IMR-90 (cell line): Measurements from ENCODE around the gene MROH7. TPM values are rescaled to one million over a fixed set of nuclear protein-coding genes. Genes with fewer than 3 reads are reported as not detected.

Experiments
- ATAC-seq: fragments of 200-7000 bp; cut with Tn5 transposase; 2 replicates; pipeline ENCODE4 v1.9.1; 2020; ENCODE audit warnings: low read depth, mild to moderate bottlenecking, moderate library complexity
- BruUV-seq: library from RNA; stranded (reverse); fragments of 400-500 nt; replicated peaks from 2 replicates; lab custom pipeline; 2021; lab: Mats Ljungman, UMichigan
- CTCF ChIA-PET: fragments of 300-600 bp; formaldehyde crosslinking; extraction: SDS; loops from one replicate; lab custom pipeline; 2021; ENCODE audit warnings: antibody characterized with exemption; lab: Yijun Ruan, JAX
- POLR2A ChIA-PET: fragments of 300-600 bp; sonication (Branson Sonifier 250); formaldehyde crosslinking; loops from one replicate; lab custom pipeline; 2022; ENCODE audit warnings: antibody characterized with exemption; ENCODE audit not compliant: unreplicated experiment; lab: Charles Lee
- DNase-seq: peaks from one replicate; pipeline ENCODE4 v3.0.0; 2013
- H2AFZ ChIP-seq: replicated peaks from 2 replicates; pipeline ENCODE3; 2013; ENCODE audit warnings: low read length, mild to moderate bottlenecking; ENCODE audit not compliant: poor library complexity
- H2AK5ac ChIP-seq: 2 replicates; pipeline ENCODE4 v1.6.1; 2013; ENCODE audit warnings: low read depth, low read length, inconsistent platforms
- H2AK9ac ChIP-seq: replicated peaks from 2 replicates; pipeline ENCODE3; 2013; ENCODE audit warnings: mild to moderate bottlenecking, low read depth, low read length, moderate library complexity; ENCODE audit not compliant: poor library complexity
- H2BK120ac ChIP-seq: 2 replicates; pipeline ENCODE4 v1.6.1; 2013; ENCODE audit warnings: low read depth, low read length, inconsistent platforms
- H2BK15ac ChIP-seq: 3 replicates; pipeline ENCODE4 v1.6.1; 2013; ENCODE audit warnings: low read depth, low read length, inconsistent platforms
- H2BK20ac ChIP-seq: 2 replicates; pipeline ENCODE4 v1.6.1; 2013; ENCODE audit warnings: low read depth, mild to moderate bottlenecking, inconsistent platforms, low read length, moderate library complexity
- H2BK5ac ChIP-seq: 2 replicates; pipeline ENCODE4 v1.6.1; 2013; ENCODE audit warnings: mild to moderate bottlenecking, low read depth, low read length, inconsistent platforms; ENCODE audit not compliant: poor library complexity, severe bottlenecking
- H3K14ac ChIP-seq: replicated peaks from 2 replicates; pipeline ENCODE4 v1.6.1; 2013; ENCODE audit warnings: low read depth, low read length, inconsistent platforms
- H3K18ac ChIP-seq: 2 replicates; pipeline ENCODE4 v1.6.1; 2013; ENCODE audit warnings: low read depth, low read length, control low read depth
- H3K23ac ChIP-seq: 2 replicates; pipeline ENCODE4 v1.6.1; 2013; ENCODE audit warnings: low read depth, low read length, inconsistent platforms
- H3K27ac ChIP-seq: 2 replicates; pipeline ENCODE4 v1.5.1; 2013; ENCODE audit warnings: mild to moderate bottlenecking, control low read depth, low read length; ENCODE audit not compliant: insufficient read depth
- H3K27me3 ChIP-seq: 2 replicates; pipeline ENCODE4 v1.6.1; 2013; ENCODE audit warnings: low read length; ENCODE audit not compliant: control insufficient read depth, insufficient read depth
- H3K36me3 ChIP-seq: 2 replicates; pipeline ENCODE4 v1.6.1; 2013; ENCODE audit warnings: low read length, mixed read lengths; ENCODE audit not compliant: control insufficient read depth, insufficient read depth
- H3K4ac ChIP-seq: 2 replicates; pipeline ENCODE4 v1.6.1; 2013; ENCODE audit warnings: low read depth, low read length, inconsistent platforms
- H3K4me1 ChIP-seq: 2 replicates; pipeline ENCODE4 v1.6.1; 2013; ENCODE audit warnings: low read length, mixed read lengths; ENCODE audit not compliant: control insufficient read depth, insufficient read depth
- H3K4me2 ChIP-seq: 2 replicates; pipeline ENCODE4 v1.6.1; 2013; ENCODE audit warnings: low read depth, mild to moderate bottlenecking, control low read depth, low read length, moderate library complexity
- H3K4me3 ChIP-seq: 2 replicates; pipeline ENCODE4 v1.5.1; 2013; ENCODE audit warnings: low read depth, mild to moderate bottlenecking, control low read depth, low read length, moderate library complexity; ENCODE audit not compliant: insufficient read depth
- H3K56ac ChIP-seq: 2 replicates; pipeline ENCODE4 v1.6.1; 2013; ENCODE audit warnings: low read length, inconsistent platforms; ENCODE audit not compliant: insufficient read depth; ENCODE audit errors: extremely low read depth
- H3K79me1 ChIP-seq, 2 experiments: 2 replicates each; pipeline ENCODE4 v1.6.1; 2013; ENCODE audit warnings: low read length in 2 of 2, inconsistent platforms in 1 of 2, low read depth in 1 of 2
- H3K9ac ChIP-seq: 2 replicates; pipeline ENCODE4 v1.6.1; 2013; ENCODE audit warnings: low read depth, low read length, control low read depth
- H3K9me1 ChIP-seq: 2 replicates; pipeline ENCODE4 v1.6.1; 2013; ENCODE audit warnings: low read length, inconsistent platforms; ENCODE audit not compliant: insufficient read depth
- H3K9me3 ChIP-seq: 2 replicates; pipeline ENCODE4 v1.6.1; 2013; ENCODE audit warnings: low read length; ENCODE audit not compliant: control insufficient read depth, insufficient read depth
- H4K20me1 ChIP-seq: 2 replicates; pipeline ENCODE4 v1.6.1; 2013; ENCODE audit warnings: low read length, inconsistent platforms; ENCODE audit not compliant: insufficient read depth
- H4K5ac ChIP-seq: 2 replicates; pipeline ENCODE4 v1.6.1; 2013; ENCODE audit warnings: mild to moderate bottlenecking, low read depth, low read length, control low read depth
- H4K8ac ChIP-seq, 2 experiments: 2 replicates each; pipeline ENCODE4 v1.6.1; 2013; ENCODE audit warnings: low read depth in 2 of 2, low read length in 2 of 2, control low read depth in 1 of 2, inconsistent platforms in 1 of 2
- H4K91ac ChIP-seq: 2 replicates; pipeline ENCODE4 v1.6.1; 2013; ENCODE audit warnings: low read depth, low read length, inconsistent platforms; ENCODE audit not compliant: insufficient read depth
- BHLHE40 ChIP-seq: fragments of 150-350 bp; IDR thresholded peaks from 2 replicates; pipeline ENCODE4 v1.6.1; 2016; ENCODE audit warnings: mild to moderate bottlenecking, low read depth, low read length
- CHD1 ChIP-seq: IDR thresholded peaks from 2 replicates; pipeline ENCODE4 v1.6.1; 2012; ENCODE audit warnings: low read depth, low read length, improper control_type of control experiment
- CTCF ChIP-seq: conservative IDR thresholded peaks from 2 replicates; pipeline ENCODE4 v1.5.1; 2012; ENCODE audit warnings: mild to moderate bottlenecking, low read depth, low read length, improper control_type of control experiment
- ELK1 ChIP-seq: fragments of 150-350 bp; IDR thresholded peaks from 2 replicates; pipeline ENCODE4 v1.6.1; 2016; ENCODE audit warnings: low read depth, mild to moderate bottlenecking, low read length, moderate library complexity, borderline replicate concordance
- FOS ChIP-seq: fragments of 150-350 bp; IDR thresholded peaks from 2 replicates; pipeline ENCODE4 v1.6.1; 2016; ENCODE audit warnings: low read depth, low read length
- MAFK ChIP-seq: IDR thresholded peaks from 2 replicates; pipeline ENCODE4 v1.6.1; 2012; ENCODE audit warnings: low read depth, low read length, improper control_type of control experiment
- MXI1 ChIP-seq: IDR thresholded peaks from 2 replicates; pipeline ENCODE4 v1.6.1; 2012; ENCODE audit warnings: low read depth, mild to moderate bottlenecking, low read length, moderate library complexity, borderline replicate concordance
- NFE2L2 ChIP-seq: fragments of 150-350 bp; IDR thresholded peaks from 2 replicates; pipeline ENCODE4 v1.6.1; 2016; ENCODE audit warnings: low read depth, mild to moderate bottlenecking, low read length
- POLR2A ChIP-seq: IDR thresholded peaks from 2 replicates; pipeline ENCODE4 v1.6.1; 2012; ENCODE audit warnings: mild to moderate bottlenecking, low read depth, low read length
- RAD21 ChIP-seq: IDR thresholded peaks from 2 replicates; pipeline ENCODE4 v1.6.1; 2012; ENCODE audit warnings: low read length, improper control_type of control experiment
- RCOR1 ChIP-seq: IDR thresholded peaks from 2 replicates; pipeline ENCODE4 v1.6.1; 2012; ENCODE audit warnings: mild to moderate bottlenecking, low read length, improper control_type of control experiment; ENCODE audit not compliant: insufficient replicate concordance
- RFX5 ChIP-seq: IDR thresholded peaks from 2 replicates; pipeline ENCODE4 v1.8.0; 2012; ENCODE audit warnings: low read depth, mild to moderate bottlenecking, low read length, moderate library complexity
- SMC3 ChIP-seq: fragments of 150-350 bp; IDR thresholded peaks from 2 replicates; pipeline ENCODE4 v1.6.1; 2016; ENCODE audit warnings: low read depth, mild to moderate bottlenecking, antibody characterized with exemption, low read length, moderate library complexity
- USF2 ChIP-seq: fragments of 150-350 bp; IDR thresholded peaks from 2 replicates; pipeline ENCODE4 v1.6.1; 2017; ENCODE audit warnings: mild to moderate bottlenecking, antibody characterized with exemption, low read length, low read depth
- WGBS, 2 experiments: methylation state at CpG; one replicate each; pipeline versions ENCODE4 v1.1.5 to v1.1.7; 2013; ENCODE audit warnings: missing lambda C conversion rate in 2 of 2; ENCODE audit not compliant: insufficient read length in 1 of 2; ENCODE audit errors: extremely low coverage in 2 of 2; 5-methylcytosine and 5-hydroxymethylcytosine counted together
- dilution Hi-C: fragments of 300-500 bp; cut with HindIII; formaldehyde crosslinking; loops from one replicate; pipeline ENCODE4 v1.14.3; 2018; ENCODE audit warnings: low sequenced_read_pairs; ENCODE audit not compliant: unreplicated experiment
- in situ Hi-C: fragments of 300-500 bp; cut with MboI; formaldehyde crosslinking; loops from 3 replicates; pipeline ENCODE4 v1.14.3; 2019; ENCODE audit warnings: low sequenced_read_pairs, inconsistent platforms, mixed read lengths
- intact Hi-C: fragments of 100-400 bp; cut with micrococcal nuclease; formaldehyde crosslinking; loops from 2 replicates; pipeline ENCODE4 v1.10.0; 2022
- polyA plus RNA-seq, 3 experiments: library from polyadenylated mRNA; depleted of rRNA; stranded (reverse); fragments of >200 nt; gene quantifications; 2 replicates each; pipeline ENCODE4 v1.2.3, GENCODE V29; 2012; ENCODE audit warnings: low replicate concordance in 1 of 3
- total RNA-seq: library from RNA; depleted of rRNA; stranded (reverse); fragments of >200 nt; gene quantifications from 2 replicates; pipeline ENCODE4 v1.2.3, GENCODE V29; 2012

The MROH7 gene
- total and polyA plus RNA-seq, 2 of the 4 experiments (the other 2 are of a cell fraction): not detected

GRCh38 chr1:54701996-54702395 lies 60.4 kb downstream of the MROH7 start:
- TF ChIP-seq POLR2A (no peak), RCOR1 (no peak), BHLHE40 (no peak), NFE2L2 (no peak), FOS (no peak), CTCF (no peak), CHD1 (no peak), SMC3 (no peak), ELK1 (no peak), USF2 (no peak), MAFK (no peak), MXI1 (no peak), RFX5 (no peak), RAD21 (no peak)
- H2AK9ac ChIP-seq: no peak overlapping the region
- no peak overlapping the region for H3K4ac ChIP-seq
- H3K36me3 ChIP-seq: no peaks in the 10 kb centered on the region
- ChIA-PET POLR2A (no interaction called here), CTCF (no interaction called here)
- H4K8ac ChIP-seq: no peak overlapping the region
- H4K5ac ChIP-seq: no peak overlapping the region
- H2BK5ac ChIP-seq: no peak overlapping the region
- ATAC-seq (no peak), DNase-seq (no peak)
- H3K9me1 ChIP-seq: no peaks in the 10 kb centered on the region
- WGBS, 2 experiments: 65% methylated on average over 4 of the region's 11 CpGs; no CpG with 5 or more reads in 1 of the 2 experiments
- no peak overlapping the region for H3K4me2 ChIP-seq
- no peaks in the 10 kb centered on the region for H3K9me3 ChIP-seq
- no peaks in the 10 kb centered on the region for H3K4me1 ChIP-seq
- H2BK120ac ChIP-seq: no peak overlapping the region
- H3K4me3 ChIP-seq: no peak overlapping the region
- H3K27ac ChIP-seq: no peak overlapping the region
- H3K14ac ChIP-seq: no peak overlapping the region
- in situ Hi-C loops: no loop called here
- dilution Hi-C loops: no loop called here
- no peak overlapping the region for H4K91ac ChIP-seq
- no TSS peak for BruUV-seq
- H3K9ac ChIP-seq: no peak overlapping the region
- intact Hi-C loops: no loop called here
- H3K56ac ChIP-seq: no peak overlapping the region
- H3K18ac ChIP-seq: no peak overlapping the region
- no peak overlapping the region for H2BK20ac ChIP-seq
- no peaks in the 10 kb centered on the region for H4K20me1 ChIP-seq
- H3K79me1 ChIP-seq: no peaks in the 10 kb centered on the region
- H3K23ac ChIP-seq: no peak overlapping the region
- no peak overlapping the region for H2AFZ ChIP-seq
- no peak overlapping the region for H2BK15ac ChIP-seq
- H2AK5ac ChIP-seq: no peak overlapping the region
- peaks cover 54% of the 10 kb centered on the region for H3K27me3 ChIP-seq
